Endothelial cell of umbilical vein (primary cell): ENCODE results near the gene PTCHD4.

ENCODE experiments used
- JUN ChIP-seq: IDR thresholded peaks from 2 replicates; pipeline ENCODE4 v1.6.1; 2011; ENCODE audit warnings: borderline replicate concordance, low read depth; ENCODE audit not compliant: insufficient read length, insufficient read depth
- POLR2A ChIP-seq: IDR thresholded peaks from 2 replicates; pipeline ENCODE4 v1.6.1; 2012; ENCODE audit warnings: low read depth, mild to moderate bottlenecking, control low read depth, low read length
- TF ChIP-seq, protein P1 (sequence below), 2 donors: IDR thresholded peaks; 1 replicate in 1 of 2; 2 replicates in 1 of 2; pipeline ENCODE4 v1.5.1; 2011; ENCODE audit warnings: low read length in 2 of 2, mild to moderate bottlenecking in 2 of 2, moderate library complexity in 2 of 2, control low read depth in 1 of 2, inconsistent platforms in 1 of 2, low read depth in 1 of 2; ENCODE audit not compliant: insufficient read depth in 1 of 2; ENCODE audit errors: extremely low read depth in 1 of 2

GRCh38 chr6:48068278-48069251 lies 42.4 kb downstream of the PTCHD4 start:
- TF ChIP-seq JUN, result no peak
- TF ChIP-seq, protein P1, sequence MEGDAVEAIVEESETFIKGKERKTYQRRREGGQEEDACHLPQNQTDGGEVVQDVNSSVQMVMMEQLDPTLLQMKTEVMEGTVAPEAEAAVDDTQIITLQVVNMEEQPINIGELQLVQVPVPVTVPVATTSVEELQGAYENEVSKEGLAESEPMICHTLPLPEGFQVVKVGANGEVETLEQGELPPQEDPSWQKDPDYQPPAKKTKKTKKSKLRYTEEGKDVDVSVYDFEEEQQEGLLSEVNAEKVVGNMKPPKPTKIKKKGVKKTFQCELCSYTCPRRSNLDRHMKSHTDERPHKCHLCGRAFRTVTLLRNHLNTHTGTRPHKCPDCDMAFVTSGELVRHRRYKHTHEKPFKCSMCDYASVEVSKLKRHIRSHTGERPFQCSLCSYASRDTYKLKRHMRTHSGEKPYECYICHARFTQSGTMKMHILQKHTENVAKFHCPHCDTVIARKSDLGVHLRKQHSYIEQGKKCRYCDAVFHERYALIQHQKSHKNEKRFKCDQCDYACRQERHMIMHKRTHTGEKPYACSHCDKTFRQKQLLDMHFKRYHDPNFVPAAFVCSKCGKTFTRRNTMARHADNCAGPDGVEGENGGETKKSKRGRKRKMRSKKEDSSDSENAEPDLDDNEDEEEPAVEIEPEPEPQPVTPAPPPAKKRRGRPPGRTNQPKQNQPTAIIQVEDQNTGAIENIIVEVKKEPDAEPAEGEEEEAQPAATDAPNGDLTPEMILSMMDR (IDR thresholded peaks at IDR 0.05; ENCODE audit: extremely low read depth in 1 of 2, insufficient read depth in 1 of 2, low read depth in 1 of 2, low read length in 2 of 2), result no peak
- no peak for TF ChIP-seq POLR2A
